ENCODE data around the gene HS1BP3.
A peak's percentile ranks its signal among the peaks of the same experiment; 100 is the strongest.

HS1BP3 gene

DNA sequence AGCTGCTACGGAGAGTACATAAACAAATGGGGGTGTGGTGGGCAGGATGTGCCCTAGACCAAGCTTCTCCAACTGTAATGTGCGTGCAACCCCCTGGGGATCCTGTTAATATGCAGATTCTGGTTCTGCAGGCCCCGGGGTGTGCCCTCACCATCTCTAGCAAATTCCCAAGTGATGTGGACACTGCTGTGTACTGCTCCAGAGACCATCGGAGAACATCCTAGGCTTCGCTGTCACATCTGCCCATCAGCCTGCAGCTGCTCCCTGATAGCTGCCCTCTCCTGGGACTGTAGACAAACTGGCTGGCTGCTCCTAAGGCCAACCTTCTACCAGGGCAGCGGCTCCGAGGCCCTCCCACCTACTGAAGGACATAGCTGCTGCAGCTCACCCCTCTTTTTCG lies 3.2 kb downstream of the HS1BP3 start:
- DNase-seq (ENCODE audit: low read depth in 2 of 2, low spot score in 1 of 2), result no peak

DNA sequence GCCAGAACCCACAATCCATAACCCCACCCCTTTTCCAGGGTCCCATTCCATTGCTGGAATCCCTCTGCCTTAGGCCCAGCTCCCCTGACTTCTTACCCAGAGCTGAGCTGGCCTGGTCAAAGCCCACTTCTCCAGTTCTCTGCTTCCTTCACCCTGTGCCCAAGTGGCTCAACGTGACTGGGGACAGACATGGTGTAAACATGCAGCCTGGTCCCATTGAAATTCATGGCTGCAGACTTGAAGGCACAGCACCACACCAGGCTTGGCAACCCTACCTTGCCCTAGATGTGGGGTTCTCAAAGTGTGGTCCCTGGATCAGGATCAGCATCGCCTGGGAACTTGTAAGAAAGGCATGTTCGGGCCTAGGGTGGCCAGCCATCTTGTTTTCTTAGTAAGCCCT lies 3.7 kb downstream of the HS1BP3 start:
- no peak for DNase-seq (ENCODE audit: low read depth in 2 of 2, low spot score in 1 of 2)

DNA sequence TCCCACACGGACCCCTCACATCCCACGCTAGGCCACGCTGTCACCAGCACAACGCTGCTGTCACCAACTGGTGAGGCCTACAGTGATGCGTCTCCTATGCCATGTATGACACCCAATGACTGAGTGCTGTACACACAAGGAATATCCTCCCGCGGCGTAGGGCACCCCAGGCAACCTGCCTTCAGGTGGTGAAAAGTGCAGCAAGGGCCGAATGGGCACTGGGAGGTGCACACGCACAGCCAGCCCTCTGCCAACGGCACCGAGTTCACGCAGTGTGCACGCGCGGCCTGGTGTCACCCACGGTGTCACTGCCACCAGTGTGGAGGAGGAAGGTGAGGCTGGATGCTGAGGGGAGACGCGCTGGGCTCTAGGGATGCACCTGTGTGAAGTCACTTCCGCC lies 4.5 kb downstream of the HS1BP3 start:
- no peak for DNase-seq (ENCODE audit: low read depth in 2 of 2, low spot score in 1 of 2)

DNA sequence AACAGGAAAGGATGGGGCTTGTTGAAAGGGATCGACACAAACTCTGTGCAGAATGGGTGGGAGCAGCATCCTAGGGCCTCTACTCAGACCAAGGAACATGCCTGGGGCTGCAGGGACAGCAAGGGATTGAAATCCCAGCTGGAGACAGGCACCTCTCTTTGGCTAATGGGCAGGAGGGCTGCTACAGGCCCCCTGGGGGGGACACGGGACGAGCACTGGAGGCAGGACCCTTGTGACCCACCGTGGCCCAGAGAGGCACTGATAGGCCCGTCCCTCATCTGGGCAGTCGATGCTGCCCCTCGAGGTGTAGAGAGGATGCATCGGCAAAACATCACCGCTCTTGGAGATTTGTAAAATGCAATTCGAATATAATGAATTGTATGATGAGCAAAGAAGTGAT lies 5.1 kb downstream of the HS1BP3 start:
- DNase-seq (ENCODE audit: low read depth in 2 of 2, low spot score in 1 of 2), result no peak

DNA sequence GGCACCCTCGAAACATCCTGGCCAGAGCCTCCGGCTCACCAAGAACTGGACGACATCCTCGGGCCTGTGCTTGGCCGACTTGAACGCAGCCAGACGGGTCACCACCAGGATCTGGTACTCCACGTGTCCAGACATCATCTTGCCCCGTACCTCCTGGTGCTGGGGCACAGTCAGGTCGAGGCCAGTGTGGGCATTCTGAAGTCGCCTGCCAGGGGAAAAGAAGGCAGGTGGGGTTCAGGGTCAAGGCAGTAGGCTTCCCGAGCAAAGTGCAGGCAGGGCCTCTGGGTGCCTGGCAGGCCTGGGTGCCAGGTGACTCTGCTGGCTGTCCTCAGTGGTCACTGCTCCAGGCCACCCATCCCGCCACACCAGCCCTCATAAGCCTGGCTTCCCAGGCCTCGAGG lies 5.6 kb downstream of the HS1BP3 start:
- DNase-seq (ENCODE audit: low read depth in 2 of 2, low spot score in 1 of 2), result no peak

DNA sequence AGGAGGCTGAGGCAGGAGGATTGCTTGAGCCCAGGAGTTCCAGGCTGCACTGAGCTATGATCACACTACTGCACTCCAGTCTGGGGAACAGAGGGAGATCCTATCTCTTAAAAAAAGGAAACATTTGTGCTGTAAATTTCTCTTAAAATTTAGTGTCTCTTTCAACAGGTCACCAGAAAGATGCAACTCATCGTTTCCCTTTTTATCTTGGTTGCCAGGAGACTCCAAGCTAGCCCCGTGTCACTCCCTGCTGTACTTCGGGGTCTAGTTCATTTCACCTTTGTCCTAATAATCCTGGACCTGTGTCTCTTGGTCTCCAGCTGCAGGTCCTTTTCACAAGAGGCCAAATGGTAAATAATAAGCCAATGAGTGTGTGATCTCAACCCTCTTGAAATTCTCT lies 7.1 kb downstream of the HS1BP3 start:
- no peak for DNase-seq (ENCODE audit: low read depth in 2 of 2, low spot score in 1 of 2)

DNA sequence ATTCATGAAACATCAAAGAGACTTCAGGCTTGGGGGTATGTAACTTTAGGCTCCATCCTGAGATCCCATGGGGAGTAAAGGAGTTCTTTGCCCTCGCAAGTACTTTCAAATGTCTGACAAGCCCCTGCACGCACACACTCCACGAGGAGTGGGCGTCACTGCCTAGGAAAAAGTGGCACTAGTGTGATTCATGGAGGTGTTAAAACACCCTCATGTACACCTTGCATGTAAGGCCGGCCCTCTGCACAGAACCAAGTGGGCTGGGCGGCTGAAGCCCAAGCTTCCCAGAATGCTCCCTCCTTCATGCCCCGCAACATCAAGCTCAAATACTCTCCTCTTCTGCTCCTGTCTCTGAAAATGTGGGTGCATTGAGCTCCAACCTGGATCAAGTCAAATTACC lies 7.8 kb downstream of the HS1BP3 start:
- no peak for DNase-seq (ENCODE audit: low read depth in 2 of 2, low spot score in 1 of 2)

DNA sequence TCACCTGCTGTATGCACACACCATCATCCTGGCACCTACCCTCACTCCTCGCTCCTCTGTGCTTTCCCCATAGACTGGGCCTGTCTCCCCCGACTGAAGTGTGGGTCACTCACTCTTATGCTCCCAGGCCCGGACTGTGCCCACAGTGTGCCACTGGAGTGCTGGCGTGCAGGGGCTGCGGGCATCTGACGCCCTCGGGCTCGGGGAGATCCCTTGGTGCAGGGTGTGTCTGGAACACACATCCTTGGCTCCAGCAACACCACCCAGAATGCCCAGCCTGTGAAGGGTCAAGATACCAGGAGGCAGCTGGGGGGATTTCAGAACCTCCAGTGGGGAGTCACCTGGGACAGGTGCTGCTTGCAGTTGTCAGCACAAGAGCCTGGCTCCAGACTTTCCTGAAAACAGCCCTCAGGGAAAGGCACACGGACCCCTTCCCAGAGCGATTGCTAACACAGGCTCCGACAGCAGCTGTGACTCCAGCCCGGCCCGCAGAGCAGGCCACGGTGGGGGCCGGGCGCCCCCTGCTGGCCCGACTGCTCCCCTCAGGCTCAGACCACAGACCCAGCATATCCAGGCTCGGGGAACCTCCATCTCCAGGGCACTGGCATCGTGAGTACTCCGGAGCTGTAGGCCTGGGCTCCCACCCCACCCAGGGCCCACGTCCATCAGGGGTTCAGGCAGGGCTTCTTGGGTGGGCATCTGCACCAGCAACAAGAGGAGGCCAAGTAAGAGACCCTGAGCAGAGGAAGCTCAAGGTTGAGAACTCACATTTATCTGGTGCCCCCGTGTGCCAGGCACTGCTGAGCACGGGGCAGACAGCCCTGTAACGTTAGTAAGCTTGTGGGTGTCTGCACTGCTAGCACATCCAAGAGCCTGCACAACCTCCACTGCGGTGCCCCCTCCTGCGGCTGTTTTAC lies 8.6 kb downstream of the HS1BP3 start:
- peak; percentile 40 to 52 for DNase-seq (ENCODE audit: low read depth in 2 of 2, low spot score in 1 of 2)

DNA sequence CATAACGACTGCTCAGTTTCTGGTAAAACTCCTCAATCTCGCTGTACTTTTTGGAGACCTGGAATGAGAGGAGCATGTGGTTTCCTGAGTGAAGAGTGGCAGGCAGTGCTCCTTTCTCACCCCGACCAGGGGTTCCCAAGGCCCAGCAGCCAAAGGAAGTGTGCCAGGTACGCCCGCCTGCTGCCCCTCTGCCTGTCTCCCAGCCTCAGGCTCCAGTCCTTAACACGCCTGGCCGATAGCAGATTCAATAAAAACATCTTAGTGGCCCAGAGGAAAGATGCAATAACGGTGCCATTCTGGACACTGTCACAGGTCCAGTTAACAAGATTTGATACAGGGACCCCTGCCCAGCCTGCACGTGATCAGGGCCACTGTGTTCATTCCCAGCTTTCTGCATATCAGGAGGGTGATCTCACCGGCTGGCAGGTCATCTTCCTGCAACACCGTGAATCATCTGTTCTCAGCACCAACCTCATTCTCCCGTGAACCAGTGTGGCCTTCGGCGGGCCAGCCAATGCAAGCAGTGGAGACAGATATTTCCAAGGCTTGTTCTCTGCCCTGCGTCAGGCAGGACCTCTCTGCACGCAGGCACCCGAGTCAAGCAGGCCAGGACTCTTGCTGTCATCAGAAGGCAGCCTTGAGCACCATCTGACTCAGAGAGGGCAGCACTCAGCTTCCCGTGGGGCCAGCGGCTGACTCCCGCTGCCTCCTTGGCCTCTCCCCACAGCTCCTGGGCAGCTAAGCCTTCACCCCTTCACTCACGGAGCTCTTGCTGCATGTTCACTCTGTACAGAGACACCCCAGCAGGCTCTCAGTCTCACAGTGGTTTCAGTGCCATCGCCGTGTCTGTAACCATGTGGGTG lies 9.5 kb downstream of the HS1BP3 start:
- no peak for DNase-seq (ENCODE audit: low read depth in 2 of 2, low spot score in 1 of 2)

DNA sequence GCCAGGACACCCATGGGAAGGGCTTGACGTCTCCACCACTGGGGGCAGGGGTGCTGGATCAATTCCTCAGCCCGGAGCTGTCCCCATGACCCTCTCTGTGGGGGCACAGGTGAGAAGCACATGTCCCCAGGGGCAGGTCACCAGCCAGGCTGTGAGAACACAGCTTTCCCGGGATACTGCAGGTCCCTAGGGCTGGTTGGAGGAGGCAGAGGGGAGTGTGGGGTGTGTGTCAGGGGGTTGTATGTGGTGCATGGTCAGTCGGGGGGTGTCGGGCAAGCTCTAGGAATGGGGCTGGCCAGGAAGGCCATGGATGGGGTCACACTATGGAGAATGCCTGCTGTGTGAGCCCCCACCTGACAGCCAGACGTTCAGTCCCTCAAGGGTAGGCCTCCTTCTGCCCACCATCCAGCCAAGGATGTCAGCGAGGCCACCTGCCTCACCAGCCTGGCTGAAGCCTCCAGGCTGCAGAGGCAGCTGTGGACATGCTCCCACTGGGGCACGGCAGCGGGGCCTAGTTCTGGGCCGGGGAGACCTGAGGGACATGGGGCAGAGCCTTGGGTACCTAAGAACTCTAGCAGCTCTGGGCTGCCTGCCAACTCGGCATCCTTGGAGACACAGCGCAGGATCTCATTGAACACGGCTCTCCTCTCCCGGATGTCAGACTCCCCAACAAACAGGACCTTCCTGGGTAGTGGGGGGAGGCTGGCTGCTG lies 10.3 kb downstream of the HS1BP3 start:
- no peak for DNase-seq (ENCODE audit: low read depth in 2 of 2, low spot score in 1 of 2)

DNA sequence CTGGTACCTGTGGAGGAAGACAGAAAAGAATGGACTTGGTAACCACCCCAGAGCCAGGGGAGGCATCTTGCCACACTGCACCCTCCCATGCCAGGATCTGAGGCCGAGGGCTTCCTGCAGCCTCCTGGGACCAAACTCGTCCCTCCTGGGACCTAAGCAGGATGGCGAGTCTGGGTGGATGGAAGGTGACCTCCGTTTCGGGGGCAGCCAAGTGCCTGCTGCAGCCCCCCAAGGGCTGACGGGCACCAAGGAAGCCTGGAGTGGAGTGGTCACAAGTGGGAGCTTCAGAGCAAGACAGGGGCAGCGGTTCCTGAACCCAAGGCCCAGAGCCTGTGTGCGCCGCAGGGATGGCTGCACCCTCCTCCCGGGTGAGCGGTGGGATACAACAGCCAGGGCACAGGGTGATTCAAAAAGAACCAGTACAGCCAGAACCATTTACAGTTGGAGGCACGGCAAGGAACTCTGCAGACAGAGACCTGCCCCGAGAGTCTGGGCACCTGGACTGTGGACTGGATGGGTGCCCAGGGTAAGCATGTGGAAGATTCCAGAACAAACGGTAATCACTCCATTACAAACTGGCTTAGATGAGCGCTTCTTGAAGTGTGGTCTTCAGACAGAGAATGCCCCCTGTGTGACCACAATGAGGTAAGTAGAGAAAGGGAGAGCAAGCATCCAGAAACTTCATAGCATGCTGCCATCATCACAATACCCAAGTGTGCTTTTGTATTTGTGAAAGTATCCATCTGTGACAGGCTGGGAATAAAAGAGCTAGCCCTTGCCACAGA lies 12.1 kb downstream of the HS1BP3 start:
- no peak for DNase-seq (ENCODE audit: low read depth in 2 of 2, low spot score in 1 of 2)

DNA sequence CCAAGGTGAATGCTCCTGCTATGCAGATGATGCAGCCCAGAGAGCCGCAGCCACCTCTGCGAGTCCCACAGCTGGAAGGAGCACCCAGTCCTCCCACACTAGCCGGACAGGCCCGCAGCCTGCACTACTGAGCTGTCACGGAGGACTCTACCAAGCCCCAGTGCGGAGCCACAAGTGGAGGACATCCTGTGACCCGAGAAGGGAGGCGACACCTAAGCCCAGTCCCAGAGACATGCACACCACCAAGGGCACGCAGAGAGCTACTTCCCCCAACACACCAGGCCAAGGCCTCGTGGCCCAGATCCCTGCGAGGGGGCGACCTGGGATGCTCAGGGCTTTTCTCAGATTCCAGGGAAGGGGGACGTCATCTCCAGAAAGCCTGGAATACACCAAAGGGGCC lies 12.9 kb downstream of the HS1BP3 start:
- no peak for DNase-seq (ENCODE audit: low read depth in 2 of 2, low spot score in 1 of 2)

DNA sequence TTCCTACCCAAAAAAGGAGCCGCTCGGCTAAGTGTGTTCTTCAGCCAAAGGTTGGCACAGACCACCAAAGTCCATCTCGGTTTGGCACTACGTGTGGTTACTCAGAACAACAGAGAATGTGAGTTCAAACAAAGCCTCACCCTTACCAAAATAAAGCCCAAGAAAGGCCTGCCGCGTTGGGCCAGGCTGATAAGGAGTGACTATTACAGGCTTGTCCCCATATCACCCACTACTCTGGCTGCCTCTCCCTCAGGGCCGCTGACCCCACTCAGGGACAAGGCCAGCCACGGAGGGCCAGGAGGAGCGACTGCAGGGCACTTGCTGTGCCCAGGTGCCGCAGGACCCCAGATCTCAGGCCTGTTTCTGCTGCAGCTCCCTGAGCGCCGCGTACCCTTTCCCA lies 13.8 kb downstream of the HS1BP3 start:
- DNase-seq (ENCODE audit: low read depth in 2 of 2, low spot score in 1 of 2), result no peak

DNA sequence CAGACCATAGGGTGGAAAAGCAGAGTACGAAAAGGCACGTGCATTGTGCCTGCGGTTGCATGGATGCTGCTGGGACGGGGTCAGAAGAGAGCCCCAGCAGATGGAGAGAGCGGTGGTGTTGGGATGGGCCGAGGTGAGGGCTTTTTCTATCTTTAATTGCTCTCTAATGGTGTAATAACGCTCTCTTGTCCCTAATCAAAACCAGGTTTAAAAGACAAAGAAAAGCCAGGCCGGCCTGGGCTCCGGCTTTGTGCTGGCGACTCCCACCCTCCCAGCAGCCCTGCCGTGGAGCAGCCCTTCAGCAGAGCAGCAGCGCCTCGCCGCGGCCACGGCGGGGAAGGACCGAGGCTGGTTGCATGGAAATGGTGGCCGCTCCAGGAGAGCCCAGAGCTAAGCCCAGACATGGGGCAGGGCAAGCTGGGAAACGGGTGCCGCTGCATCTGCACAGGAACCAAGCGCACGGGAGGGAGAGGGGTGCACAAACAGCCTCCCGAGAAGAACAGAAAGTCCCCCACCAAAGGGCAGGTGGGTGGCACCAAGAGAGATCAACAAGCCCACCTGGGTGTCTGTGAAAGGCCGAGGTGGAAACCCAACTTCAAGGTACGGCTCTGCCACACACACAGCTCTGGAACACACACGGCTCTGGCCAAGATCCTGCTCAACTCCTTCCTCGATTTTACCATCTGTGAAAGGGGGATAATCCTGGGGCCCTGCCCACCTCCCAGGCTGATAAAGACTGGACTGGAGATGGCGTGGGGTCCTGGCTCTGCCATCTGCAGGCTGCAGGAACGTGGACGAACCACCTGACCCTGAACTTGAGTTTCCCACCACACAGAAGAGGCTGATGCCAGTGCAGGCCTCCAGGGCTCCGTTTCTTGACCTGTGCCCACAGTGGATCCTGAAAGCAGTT lies 15.0 kb downstream of the HS1BP3 start:
- DNase-seq (ENCODE audit: low read depth in 2 of 2, low spot score in 1 of 2), result no peak

DNA sequence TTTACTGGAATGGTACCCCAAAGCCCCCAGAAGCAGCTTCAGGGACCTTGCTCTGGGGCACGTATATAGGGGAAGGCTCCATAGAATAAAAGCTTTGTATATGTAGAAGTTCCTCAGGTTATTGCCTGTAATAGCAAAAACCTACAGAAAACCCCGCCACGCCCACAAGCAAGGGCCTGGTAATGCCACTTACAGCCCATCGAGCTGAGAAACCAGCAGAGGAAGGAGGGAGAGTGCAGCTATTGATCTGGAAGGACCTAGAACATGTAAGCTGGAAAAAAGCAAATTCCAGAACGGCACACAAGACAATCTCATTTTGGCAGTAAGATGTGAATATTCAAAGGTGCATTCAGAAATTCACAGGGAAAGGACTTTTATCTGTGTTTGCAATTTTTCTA lies 15.8 kb downstream of the HS1BP3 start:
- DNase-seq (ENCODE audit: low read depth in 2 of 2, low spot score in 1 of 2), result no peak

DNA sequence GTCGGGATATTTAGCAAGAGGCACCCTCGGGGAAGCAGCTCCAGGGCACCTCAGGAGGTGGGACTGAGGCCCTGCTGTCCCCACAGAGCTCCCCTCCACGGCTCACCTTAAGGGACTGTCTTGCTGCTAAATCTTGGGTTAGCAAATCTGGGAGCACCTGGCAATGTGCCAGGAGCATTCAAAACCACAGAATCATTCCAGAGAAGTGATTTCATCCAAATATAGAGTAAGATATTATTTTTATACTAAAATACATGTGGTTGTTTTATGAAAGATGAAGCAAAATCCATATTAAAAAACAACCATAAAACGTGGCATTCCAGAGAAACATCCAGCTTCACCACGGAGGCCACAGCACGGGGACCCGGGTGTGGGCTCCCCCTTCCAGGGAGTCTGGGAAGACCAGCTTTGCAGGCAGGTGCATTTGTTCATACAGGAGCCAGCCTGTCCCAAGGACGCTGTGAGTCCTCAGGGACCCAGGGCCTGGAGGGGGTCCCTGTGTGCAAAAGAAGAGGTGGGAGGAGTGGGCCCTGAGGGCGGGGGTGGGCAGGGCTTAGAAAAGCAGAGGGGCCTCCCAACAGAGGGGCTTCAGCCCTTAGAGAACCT lies 16.3 kb downstream of the HS1BP3 start:
- DNase-seq (ENCODE audit: low read depth in 2 of 2, low spot score in 1 of 2), result no peak

DNA sequence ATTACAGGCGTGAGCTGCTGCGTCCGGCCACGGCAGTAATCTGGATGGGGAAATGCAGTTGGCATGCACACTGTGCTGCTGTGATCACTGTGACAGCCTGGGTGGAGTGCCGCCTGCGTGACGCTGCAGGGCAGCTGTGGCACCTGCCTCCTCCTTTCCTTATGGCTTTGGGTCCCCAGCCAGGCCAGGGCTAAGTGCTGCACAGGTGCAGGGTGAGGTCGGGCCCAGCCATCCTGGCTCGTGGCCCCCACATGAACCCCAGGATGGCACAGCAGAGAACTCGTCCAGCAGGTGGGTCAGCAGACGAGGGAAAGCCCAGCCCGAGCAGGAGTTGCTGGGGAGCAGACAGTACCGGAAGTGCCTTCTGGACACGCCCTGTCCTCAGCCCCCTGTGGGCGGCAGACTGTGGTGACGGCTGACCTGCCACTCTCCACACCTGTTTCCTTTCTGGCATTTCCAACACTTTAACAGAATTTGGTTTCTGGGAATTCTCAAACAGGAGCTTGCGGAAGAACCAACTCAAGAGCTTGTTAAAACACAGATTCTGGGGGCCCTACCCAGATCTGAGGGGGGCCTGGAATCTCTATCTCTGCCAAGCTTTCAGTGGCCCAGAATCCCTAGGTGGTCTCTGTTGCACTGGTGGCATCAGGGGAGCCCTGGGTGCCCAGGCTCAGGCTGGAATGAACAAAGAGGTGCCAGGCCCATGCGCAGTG lies 16.9 kb downstream of the HS1BP3 start:
- DNase-seq (ENCODE audit: low read depth in 2 of 2, low spot score in 1 of 2), result no peak

DNA sequence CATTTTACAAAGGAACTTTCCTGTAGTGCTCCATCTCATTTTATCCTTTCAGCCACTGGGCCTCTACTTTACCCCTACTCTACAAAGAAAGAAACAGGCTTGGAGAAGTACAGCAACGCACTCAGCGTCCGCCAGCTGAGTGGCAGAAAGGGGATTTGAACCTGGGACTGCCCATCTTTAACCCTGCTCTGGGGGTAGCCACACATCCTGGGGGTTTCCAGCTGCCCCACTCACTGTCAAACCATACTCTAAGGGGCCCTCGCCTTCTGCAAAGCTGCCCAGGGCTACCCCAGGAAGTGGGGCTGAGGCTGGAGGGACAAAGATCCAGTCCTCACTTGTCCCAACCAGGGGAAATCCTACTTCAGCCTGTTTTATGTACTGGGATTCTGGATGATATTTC lies 17.9 kb downstream of the HS1BP3 start:
- DNase-seq (ENCODE audit: low read depth in 2 of 2, low spot score in 1 of 2), result no peak

Measured in stimulated activated CD8-positive, alpha-beta memory T cell treated with anti-CD3 and anti-CD28 coated beads, Interleukin-4, amount 100 ng/mL, for 4 hours (primary cell).